Measurements from ENCODE around the gene FANCM.

DNA sequence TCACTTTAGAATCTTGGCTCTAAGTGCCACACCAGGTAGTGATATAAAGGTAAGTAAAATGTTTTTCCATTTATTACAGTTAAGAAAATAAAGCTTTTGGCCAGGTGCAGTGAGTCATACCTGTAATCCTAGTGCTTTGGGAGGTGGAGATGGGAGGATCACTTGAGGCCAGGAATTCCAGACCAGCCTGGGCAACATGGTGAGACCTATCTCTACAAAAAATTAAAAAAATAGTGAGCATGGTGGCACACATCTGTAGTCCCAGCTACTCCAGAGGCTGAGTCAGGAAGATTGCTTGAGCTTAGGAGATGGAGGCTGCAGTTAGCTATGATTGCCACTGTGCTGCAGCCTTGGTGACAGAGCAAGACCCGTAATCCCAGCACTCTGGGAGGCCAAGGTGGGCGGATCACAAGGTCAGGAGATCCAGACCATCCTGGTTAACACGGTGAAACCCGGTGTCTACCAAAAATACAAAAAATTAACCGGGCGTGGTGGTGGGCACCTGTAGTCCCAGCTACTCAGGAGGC is 5.0 kb downstream of the FANCM start:
- no peak for TF ChIP-seq POLR2AphosphoS5 (IDR thresholded peaks at IDR 0.05)
- TF ChIP-seq POLR2A (IDR thresholded peaks at IDR 0.05; ENCODE audit: low read depth): no peak
- no peak for TF ChIP-seq EP300 (IDR thresholded peaks at IDR 0.05)
- TF ChIP-seq, protein P1, sequence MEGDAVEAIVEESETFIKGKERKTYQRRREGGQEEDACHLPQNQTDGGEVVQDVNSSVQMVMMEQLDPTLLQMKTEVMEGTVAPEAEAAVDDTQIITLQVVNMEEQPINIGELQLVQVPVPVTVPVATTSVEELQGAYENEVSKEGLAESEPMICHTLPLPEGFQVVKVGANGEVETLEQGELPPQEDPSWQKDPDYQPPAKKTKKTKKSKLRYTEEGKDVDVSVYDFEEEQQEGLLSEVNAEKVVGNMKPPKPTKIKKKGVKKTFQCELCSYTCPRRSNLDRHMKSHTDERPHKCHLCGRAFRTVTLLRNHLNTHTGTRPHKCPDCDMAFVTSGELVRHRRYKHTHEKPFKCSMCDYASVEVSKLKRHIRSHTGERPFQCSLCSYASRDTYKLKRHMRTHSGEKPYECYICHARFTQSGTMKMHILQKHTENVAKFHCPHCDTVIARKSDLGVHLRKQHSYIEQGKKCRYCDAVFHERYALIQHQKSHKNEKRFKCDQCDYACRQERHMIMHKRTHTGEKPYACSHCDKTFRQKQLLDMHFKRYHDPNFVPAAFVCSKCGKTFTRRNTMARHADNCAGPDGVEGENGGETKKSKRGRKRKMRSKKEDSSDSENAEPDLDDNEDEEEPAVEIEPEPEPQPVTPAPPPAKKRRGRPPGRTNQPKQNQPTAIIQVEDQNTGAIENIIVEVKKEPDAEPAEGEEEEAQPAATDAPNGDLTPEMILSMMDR (IDR thresholded peaks at IDR 0.05): no peak
